ENCODE results near the gene CAPN13.

GRCh38 chr2:30786923-30787685 lies 20.1 kb downstream of the CAPN13 start:
- TF ChIP-seq CTCF (IDR thresholded peaks at IDR 0.05; ENCODE audit: insufficient read depth, low read depth, low read length) = no peak
- no peak for TF ChIP-seq EZH2 (IDR thresholded peaks at IDR 0.05; ENCODE audit: insufficient read depth, low read length)
